Pulmonary artery endothelial cell (primary cell): ENCODE data around the gene MFNG. TPM values are rescaled to one million over a fixed set of nuclear protein-coding genes. Genes with fewer than 3 reads are reported as not detected.

Experiments used
- DNase-seq: peaks from one replicate; pipeline ENCODE4 v3.0.0-alpha.2; 2011; ENCODE audit warnings: low read depth, low spot score
- total RNA-seq: library from RNA; depleted of rRNA; stranded (reverse); fragments of >200 nt; gene quantifications from 2 replicates; pipeline ENCODE4 v1.2.3, GENCODE V29; 2014

Gene MFNG
- total RNA-seq, 1 donor from 2014 or later, result 119 TPM

- no peak for DNase-seq
Observed at GRCh38 chr22:37448516-37449127, 37.6 kb downstream of the MFNG start.

GRCh38 chr22:37445501-37445900 is 40.7 kb downstream of the MFNG start:
- no peak for DNase-seq

- DNase-seq, result no peak
Observed at GRCh38 chr22:37443977-37444376, 42.2 kb downstream of the MFNG start.

- no peak for DNase-seq
Observed at GRCh38 chr22:37443086-37443485, 43.1 kb downstream of the MFNG start.

GRCh38 chr22:37442537-37442936 is 43.6 kb downstream of the MFNG start:
- no peak for DNase-seq

- DNase-seq, result no peak
Observed at GRCh38 chr22:37442135-37442534, 44.0 kb downstream of the MFNG start.

- DNase-seq, result no peak
Observed at GRCh38 chr22:37440875-37441274, 45.3 kb downstream of the MFNG start.

GRCh38 chr22:37439347-37439746 is 46.8 kb downstream of the MFNG start:
- no peak for DNase-seq

GRCh38 chr22:37435970-37436603 is 50.1 kb downstream of the MFNG start:
- DNase-seq, result no peak

GRCh38 chr22:37433786-37434185 is 52.4 kb downstream of the MFNG start:
- DNase-seq, result no peak

- DNase-seq, result no peak
Observed at GRCh38 chr22:37432708-37433054, 53.5 kb downstream of the MFNG start.

GRCh38 chr22:37431801-37432707 is 54.1 kb downstream of the MFNG start:
- DNase-seq, result peak; percentile 61

GRCh38 chr22:37431366-37431765 is 54.8 kb downstream of the MFNG start:
- DNase-seq, result no peak

- DNase-seq, result no peak
Observed at GRCh38 chr22:37430941-37431340, 55.2 kb downstream of the MFNG start.

GRCh38 chr22:37428649-37429586 is 57.3 kb downstream of the MFNG start:
- no peak for DNase-seq

- no peak for DNase-seq
Observed at GRCh38 chr22:37427711-37428635, 58.2 kb downstream of the MFNG start.

- DNase-seq, result no peak
Observed at GRCh38 chr22:37427135-37427710, 59.0 kb downstream of the MFNG start, which contains the start of gene ELFN2. TSS of gene ELFN2 (minus strand) at chr22:37427479. CDS start at chr22:37375534, 51,945 bp downstream.

GRCh38 chr22:37426706-37427134 is 59.5 kb downstream of the MFNG start:
- no peak for DNase-seq

GRCh38 chr22:37425800-37426705 is 60.1 kb downstream of the MFNG start:
- no peak for DNase-seq
